ENCODE results near the gene ADCY5. TPM values are rescaled to one million over a fixed set of nuclear protein-coding genes. Genes with fewer than 3 reads are reported as not detected.

Gene ADCY5
- total RNA-seq = not detected in 2 replicates

DNA sequence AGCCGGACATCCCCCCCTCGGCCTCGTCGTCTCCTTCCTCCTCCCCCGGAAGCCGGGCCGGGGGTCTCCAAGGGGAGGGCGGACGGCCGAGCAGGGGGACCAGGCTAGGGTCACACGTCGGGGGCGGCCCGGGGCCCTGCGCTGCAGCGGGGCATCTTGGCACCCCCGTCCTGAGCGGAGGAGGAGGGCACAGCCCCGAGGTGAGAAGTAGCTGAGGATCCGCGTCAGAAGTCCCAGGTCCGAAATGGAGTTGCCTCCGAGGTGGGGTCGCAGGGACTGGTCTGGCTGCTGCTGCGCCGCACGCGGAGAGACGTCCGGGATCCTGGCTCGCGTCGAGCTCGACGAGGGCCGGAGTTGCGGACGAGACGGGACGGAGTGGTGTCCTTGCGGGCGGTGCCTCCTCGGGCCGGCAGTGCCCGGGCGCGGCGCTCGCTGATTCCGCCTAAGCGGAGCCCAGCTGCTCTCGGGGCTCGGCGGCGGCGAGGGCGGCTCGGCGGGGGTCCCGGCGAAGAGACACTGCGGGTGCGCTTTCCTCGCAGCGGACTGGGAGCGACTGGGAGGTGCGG is at the start of gene ADCY5:
ADCY5 (minus strand) TSS at position 555 of the 566 bp plus-strand sequence; CDS start at position 10, 545 bp downstream.

Other genes with a start within 250 kb of the ADCY5 start
- gene SEC22A, start 247.1 kb downstream of the ADCY5 start, total RNA-seq = 40.9 and 45.8 TPM in 2 replicates
- 17.0 and 20.2 TPM in 2 replicates for gene HACD2, start 136.0 kb upstream of the ADCY5 start, total RNA-seq

Measured in mammary microvascular endothelial cell (primary cell).